ENCODE measurements around the gene KIF4A.

DNA sequence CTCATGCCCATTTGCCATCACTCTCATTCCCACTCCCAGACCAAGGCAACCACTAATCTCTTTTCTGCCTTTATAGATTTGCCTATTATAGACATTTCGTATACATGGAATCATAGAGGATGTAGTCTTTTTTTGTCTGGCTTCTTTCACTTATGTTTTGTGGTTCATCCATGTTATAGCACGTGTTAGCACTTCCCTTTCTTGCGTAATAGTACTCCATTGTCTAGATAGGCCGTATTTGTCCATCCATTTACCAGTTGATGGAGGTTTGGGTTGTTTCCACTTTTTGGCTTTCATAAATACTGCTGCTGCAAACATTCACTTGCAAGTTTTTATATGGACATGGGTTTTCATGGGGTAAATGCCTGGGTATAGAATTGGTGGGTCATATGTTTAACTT lies 48.4 kb downstream of the KIF4A start:
- TF ChIP-seq, protein P1, sequence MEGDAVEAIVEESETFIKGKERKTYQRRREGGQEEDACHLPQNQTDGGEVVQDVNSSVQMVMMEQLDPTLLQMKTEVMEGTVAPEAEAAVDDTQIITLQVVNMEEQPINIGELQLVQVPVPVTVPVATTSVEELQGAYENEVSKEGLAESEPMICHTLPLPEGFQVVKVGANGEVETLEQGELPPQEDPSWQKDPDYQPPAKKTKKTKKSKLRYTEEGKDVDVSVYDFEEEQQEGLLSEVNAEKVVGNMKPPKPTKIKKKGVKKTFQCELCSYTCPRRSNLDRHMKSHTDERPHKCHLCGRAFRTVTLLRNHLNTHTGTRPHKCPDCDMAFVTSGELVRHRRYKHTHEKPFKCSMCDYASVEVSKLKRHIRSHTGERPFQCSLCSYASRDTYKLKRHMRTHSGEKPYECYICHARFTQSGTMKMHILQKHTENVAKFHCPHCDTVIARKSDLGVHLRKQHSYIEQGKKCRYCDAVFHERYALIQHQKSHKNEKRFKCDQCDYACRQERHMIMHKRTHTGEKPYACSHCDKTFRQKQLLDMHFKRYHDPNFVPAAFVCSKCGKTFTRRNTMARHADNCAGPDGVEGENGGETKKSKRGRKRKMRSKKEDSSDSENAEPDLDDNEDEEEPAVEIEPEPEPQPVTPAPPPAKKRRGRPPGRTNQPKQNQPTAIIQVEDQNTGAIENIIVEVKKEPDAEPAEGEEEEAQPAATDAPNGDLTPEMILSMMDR (IDR thresholded peaks at IDR 0.05) = no peak
- no peak for TF ChIP-seq POLR2A (IDR thresholded peaks at IDR 0.05)
